Stimulated activated CD4-positive, alpha-beta T cell treated with anti-CD3 and anti-CD28 coated beads, TNF-alpha, amount 100 ng/mL, for 1 hour (primary cell): ENCODE results near the gene ANGPTL4.
A peak's percentile ranks its signal among the peaks of the same experiment; 100 is the strongest.
"Not testable (repeated sequence)": the region's sequence is repeated elsewhere in the genome, so short reads cannot be mapped to it uniquely, and the experiment has no call there.

ENCODE experiments used
- DNase-seq, 3 donors: peaks; one replicate each; pipeline ENCODE4 v3.0.0-alpha.2; 2020; ENCODE audit warnings: low read depth in 3 of 3, low spot score in 1 of 3

The ANGPTL4 gene, protein sequence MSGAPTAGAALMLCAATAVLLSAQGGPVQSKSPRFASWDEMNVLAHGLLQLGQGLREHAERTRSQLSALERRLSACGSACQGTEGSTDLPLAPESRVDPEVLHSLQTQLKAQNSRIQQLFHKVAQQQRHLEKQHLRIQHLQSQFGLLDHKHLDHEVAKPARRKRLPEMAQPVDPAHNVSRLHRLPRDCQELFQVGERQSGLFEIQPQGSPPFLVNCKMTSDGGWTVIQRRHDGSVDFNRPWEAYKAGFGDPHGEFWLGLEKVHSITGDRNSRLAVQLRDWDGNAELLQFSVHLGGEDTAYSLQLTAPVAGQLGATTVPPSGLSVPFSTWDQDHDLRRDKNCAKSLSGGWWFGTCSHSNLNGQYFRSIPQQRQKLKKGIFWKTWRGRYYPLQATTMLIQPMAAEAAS

DNA sequence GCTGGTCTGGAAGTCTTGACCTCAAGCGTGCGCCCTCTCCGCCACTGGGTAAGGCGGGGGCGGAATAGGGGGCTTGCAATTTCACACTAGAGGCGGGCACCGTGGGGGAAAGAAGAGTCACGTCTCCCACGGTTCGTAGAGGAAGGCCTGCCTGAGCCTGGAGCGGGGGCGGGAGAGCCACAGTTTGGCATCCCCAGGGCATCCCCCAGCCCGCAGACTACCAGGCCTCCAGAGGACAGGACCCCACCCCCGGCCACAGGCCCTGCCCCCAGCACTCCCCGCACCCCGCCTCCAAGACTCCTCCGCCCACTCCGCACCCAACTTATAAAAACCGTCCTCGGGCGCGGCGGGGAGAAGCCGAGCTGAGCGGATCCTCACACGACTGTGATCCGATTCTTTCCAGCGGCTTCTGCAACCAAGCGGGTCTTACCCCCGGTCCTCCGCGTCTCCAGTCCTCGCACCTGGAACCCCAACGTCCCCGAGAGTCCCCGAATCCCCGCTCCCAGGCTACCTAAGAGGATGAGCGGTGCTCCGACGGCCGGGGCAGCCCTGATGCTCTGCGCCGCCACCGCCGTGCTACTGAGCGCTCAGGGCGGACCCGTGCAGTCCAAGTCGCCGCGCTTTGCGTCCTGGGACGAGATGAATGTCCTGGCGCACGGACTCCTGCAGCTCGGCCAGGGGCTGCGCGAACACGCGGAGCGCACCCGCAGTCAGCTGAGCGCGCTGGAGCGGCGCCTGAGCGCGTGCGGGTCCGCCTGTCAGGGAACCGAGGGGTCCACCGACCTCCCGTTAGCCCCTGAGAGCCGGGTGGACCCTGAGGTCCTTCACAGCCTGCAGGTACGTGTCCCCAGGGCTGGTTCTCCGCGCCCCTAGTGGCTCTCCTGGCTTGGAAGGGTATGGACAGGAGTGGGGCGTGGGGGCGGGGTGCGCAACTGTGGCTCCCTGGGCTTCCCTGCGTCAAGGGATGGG lies at the start of gene ANGPTL4:
ANGPTL4 (plus strand) TSS at position 353 of the 969 bp plus-strand sequence; CDS start at position 520, 167 bp downstream.
- peak in 2 of 3 donors; percentile 11 to 28 for DNase-seq

- not testable (repeated sequence) for DNase-seq
Measured at GRCh38 chr19:8314981-8315640, 48.8 kb upstream of the ANGPTL4 start.

- no peak for DNase-seq
Measured at GRCh38 chr19:8316351-8317125, 47.4 kb upstream of the ANGPTL4 start.

DNA sequence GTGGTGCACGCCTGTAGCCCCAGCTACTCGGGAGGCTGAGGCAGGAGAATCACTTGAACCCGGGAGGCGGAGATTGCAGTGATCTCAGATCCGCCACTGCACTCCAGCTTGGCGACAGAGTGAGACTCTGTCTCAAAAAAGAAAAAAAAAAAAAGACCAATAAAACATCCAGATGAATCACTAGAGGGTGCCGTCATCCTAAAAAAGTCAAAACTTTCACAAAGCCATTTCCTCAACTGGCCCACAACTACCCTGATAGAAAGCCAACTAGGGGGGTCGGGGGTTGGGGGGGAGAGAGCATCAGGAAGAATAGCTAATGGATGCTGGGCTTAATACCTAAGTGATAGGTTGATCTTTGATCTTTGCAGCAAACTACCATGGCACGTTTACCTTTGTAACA lies 45.1 kb upstream of the ANGPTL4 start:
- not testable (repeated sequence) for DNase-seq

DNA sequence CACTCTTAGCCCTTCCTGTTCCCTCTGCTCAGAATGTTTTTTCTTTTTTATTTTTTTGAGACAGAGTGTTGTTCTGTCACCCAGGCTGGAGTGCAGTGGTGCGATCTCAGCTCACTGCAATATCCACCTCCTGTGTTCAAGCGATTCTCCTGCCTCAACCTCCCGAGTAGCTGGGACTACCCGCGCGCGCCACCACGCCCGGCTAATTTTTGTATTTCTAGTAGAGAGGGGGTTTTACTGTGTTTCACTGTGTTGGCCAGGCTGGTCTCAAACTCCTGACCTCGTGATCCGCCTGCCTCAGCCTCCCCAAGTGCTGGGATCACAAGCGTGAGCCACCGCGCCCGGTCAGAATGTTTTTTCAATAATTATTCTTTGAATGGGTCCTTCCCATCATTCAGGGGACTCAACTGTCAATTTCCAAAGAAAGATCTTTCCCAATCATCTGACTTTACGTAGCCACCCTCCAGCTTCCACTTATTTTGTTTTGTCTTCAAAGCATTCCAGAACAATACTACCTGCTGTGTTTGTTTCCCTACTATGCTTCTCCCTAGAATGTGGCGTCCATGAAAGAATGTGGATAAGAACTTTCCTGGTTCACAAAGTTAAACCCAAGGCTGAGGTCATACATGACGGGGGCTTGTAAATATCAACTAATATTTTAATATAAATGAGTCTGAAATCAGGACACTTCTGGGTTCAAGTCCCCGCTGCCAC lies 44.0 kb upstream of the ANGPTL4 start:
- DNase-seq: no peak

DNA sequence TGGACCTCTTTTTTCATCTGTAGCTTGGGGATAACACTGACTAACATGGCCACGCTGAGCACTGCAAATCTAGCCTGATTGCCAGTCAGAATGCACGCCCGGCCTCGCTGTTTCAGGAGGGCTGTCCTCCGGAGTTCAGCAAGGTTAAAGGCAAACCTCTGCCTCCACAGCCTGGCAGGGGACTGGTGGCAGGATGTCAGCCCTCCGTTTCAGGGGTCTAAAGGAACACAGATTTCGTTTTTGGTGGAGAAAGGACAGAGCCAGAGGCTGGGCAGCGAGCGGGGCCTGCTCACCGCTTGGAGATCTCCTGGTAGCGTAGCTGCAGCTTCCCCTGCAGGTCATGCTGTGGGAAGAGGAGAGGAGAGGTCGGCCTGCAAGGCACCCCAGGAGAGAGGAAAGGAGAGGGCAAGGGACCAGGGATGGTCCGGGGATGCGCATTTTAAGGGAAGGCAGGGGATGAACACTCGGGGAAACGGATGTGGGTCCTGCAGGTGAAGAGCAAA lies 43.3 kb upstream of the ANGPTL4 start:
- DNase-seq: no peak

GRCh38 chr19:8321067-8321985 lies 42.6 kb upstream of the ANGPTL4 start, which contains the start of the genes NDUFA7 and RPS28:
Gene NDUFA7 (minus strand): TSS chr19:8321375. CDS start chr19:8321358, 17 bp downstream.
Gene RPS28 (plus strand): TSS chr19:8321496. CDS start chr19:8321531, 35 bp downstream.
- DNase-seq: peak; percentile 94 to 96 (median 96)

DNA sequence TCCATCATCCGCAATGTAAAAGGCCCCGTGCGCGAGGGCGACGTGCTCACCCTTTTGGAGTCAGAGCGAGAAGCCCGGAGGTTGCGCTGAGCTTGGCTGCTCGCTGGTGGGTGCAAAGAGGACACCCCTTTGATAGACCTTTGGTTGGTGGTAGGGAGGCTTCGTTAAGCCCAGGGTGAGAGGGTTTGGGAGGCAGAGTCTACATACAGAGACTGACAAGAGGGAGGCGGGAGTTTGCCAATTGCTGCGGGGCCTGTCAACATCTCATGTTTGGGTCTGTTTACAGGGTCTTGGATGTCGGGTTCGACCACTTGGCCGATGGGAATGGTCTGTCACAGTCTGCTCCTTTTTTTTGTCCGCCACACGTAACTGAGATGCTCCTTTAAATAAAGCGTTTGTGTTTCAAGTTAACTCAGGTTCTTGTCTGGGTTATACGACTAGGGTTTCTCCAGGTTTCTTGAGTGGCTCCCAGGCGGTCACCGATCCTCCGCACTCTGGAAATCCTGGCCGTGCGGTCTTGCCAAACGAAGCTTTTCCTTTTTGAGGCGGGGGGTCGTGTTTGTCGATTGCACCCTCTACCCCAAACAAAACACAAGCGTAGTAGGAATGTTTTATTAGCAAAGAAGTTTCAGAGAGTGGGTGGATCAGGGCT lies 41.8 kb upstream of the ANGPTL4 start:
- DNase-seq: no peak

DNA sequence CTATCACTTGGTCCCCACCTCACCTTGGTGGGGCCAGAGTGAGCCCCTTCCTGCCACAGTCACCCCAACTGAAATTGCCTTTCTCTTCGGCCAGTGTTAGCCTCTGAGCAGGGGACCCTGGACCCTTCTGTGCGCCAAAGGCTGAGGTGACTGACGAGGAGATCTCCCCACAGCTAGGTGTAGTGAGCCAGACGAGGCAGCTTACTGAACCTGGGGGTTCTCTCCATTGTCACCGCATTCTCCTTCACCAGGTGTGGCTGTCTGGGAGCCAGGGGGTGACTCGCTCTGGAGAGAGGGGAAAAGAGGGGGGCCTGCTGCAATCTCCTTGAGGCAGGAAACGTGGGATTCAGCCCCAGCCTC lies 41.3 kb upstream of the ANGPTL4 start:
- no peak for DNase-seq

- DNase-seq: no peak
Measured at GRCh38 chr19:8323781-8324185, 40.2 kb upstream of the ANGPTL4 start.

GRCh38 chr19:8324186-8325050 lies 39.5 kb upstream of the ANGPTL4 start:
- DNase-seq: no peak

DNA sequence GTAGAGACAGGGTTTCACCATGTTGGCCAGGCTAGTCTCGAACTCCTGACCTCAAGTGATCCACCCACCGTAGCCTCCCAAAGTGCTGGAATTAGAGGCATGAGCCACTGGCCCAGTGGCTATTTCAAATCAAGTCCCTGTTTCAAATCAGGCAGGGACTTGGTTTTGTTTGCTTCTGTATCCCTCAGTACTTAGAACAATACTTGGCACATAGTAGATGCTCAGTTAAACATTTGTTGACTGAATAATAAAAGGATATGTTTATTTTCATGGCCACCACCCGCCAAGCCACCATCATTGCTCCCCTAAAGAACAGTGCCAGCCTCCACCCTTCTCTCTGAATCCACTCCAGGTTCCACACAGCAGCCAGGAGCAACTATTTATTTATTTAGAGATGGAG lies 38.5 kb upstream of the ANGPTL4 start:
- no peak for DNase-seq

- no peak for DNase-seq
Measured at GRCh38 chr19:8329996-8330395, 34.0 kb upstream of the ANGPTL4 start.

GRCh38 chr19:8331263-8331845 lies 32.6 kb upstream of the ANGPTL4 start:
- DNase-seq: no peak

DNA sequence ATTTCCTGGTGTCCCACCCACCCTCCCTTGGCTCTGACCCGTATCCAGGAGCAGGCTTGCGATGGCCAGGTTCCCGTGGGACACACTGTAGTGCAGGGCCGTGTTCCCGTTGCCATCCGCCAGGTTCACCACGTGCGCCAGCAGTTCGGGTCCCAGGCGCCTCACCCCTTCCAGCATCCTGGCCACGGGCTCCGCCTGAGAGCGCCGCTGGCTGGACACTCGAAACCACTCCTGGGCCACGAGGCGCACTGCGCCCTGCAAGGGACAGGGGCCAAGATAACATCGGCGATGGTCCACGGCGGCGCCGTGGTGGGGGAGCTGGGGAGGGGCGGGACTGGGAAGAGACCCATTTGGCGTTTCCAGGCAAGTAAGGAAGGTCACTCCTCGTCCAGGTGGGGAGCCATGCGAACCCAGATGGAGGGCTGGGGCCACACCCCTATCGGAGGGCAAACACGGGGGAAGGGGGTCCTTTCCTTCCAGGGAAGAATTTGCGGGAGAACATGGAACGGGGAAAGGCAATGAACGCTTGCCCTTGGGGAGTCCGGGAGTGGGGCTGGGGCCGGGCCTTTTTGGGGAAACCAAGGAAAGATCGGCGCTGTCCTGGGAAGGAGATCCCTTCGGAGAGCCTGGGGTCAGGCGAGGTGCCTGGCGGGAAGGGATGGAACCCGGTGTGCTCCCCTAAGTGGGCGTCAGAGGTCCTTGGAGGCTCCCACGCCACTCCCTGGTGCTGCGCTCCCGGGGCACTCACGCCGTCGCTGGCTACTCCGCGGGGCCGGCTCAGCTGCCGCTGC lies 30.8 kb upstream of the ANGPTL4 start:
- no peak for DNase-seq
